NCI-H748 treated with DMSO at 0.1 percent for 48 hours (cell line): ENCODE data around the gene TREM1.
"Not testable (repeated sequence)": the region's sequence is repeated elsewhere in the genome, so short reads cannot be mapped to it uniquely, and the experiment has no call there.

Experiments
- DNase-seq: peaks from one replicate; lab custom pipeline; 2025; lab: John Stamatoyannopoulos, UW

The TREM1 gene

DNA sequence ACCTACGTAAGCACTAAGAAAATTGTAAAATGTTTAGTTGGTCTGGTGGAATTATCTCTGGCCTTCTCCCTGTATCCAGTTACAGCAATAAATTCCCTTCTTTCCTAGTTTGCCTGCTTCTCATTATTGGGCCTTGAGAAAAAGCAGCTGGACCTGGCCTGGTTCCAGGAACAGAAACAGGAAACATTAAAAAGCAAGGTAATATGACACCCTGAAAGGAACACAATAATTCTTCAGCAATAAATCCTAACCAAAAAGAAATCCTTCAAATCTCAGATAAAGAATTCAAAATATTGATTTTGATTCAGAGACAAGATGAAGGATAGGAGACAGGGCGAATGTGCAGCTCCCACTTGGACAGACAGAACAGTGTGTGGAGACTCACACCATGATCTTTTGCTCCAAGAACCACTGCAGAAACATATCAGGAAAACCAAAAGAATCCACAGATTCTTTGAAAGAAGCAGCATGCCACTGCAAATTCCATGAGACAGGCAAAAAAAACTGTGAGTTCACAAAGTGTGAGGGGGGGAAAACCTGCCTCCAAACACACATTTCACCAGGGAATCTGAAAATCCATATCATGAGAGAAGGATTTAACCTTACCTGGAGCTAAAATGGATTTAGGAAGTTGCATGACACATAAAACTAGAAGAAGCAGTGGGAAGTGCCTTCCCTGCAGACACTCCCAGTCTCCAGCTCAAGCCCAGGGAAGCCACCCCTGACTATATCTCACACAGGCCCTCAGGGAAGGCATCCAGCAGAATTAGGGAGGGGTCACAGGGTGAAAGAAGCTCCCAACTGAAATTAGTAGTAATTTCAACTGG lies 28.9 kb downstream of the TREM1 start:
- DNase-seq = peak; percentile 56

DNA sequence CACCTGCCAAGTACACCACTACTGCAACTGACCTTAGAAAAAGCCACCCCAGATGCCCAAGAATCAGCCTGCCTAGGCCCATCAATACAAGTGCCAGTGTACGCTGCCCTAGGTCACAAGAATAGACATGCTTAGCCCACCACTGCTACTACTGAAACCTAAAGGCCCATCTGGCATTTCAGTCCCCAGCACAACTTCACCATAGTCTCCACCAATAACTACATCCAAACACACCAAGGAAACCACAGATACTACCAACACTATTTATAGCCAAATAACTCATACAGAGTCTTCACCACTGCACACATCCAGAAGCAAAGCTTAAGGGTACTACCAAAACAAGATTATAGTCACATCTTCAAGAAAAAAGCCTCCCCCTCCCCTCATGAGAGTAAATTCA lies 30.1 kb downstream of the TREM1 start:
- no peak for DNase-seq

DNA sequence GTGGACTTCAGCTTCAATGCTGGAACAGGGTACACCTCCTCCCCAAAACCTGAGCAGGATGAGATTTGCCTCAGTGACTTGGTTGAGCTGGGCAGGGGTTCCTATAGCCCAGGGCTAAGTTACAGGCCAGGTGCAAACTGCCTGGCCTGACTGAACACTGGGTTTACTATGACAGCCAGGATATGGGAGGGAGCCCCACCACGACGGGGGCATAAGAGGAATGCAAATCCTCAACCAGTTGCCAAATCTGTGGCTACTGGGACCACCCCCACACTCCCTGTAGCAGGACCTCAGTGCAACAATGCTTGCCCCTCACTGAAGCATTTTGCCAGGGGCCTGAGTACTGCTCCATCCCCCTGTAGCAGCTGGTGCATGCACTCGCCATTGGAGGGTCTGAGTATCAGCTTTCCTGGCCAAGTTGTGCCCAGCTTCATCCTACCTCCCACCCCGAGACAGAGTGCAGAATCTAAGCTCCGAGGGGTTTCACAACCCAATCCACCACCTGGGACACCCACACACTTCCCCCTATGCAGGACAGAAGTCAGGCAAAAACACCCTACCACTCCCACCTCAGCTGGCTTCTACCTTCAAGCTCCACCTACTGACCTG lies 30.7 kb downstream of the TREM1 start:
- DNase-seq = no peak

DNA sequence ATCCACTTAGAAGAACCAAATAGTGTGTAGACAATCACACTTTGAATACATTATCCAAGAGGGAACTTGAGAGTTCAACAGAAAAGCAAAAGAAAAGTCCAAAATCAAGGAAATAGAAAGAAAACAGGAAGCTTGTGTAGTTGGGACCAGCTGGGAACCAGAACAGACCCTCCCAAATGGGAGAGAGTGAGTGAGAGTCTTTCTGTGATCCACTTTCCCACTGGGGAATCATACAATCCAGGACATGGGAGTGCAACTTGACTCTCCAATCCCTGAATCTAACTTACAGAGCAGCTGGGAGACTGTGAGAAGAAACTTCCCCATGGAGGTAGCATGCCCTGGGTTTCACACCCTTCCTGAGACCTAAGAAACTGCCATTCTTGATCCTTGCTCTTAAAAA lies 31.4 kb downstream of the TREM1 start:
- no peak for DNase-seq

DNA sequence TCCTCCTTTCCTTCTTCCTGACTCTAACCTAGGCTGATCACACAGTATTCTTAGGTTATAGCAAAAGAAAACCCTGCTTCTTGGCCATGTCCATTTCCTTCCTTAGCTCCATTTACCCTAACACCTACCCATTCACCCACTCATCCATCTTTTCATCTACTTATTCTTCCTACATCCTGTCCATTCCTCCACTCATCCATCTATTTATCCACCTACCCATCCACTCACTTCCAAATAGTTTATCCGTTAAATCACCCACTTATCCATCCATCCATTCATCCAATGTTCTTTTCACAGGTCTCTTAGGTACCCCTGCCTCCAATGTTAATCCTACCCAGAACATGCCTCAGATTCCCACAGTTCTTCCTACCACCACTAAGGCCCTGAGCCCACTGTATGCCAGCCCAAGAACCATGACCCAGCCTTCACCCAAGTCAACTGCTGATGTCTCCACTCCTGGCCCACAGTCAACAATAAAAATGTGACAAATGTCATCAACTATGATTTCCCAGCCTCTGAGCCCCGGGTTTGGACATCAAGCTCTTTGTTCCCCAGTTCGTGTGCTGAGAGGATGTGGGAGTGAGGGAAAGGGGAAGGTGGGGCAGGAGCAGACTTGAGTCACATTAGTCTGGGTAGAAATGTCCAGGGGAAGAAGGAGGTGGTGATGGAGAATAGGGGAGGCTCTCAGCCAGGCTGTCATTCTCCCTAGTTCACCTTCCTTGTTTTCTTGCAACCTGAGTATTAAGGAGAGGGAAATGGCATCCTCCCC lies 33.9 kb downstream of the TREM1 start:
- DNase-seq = no peak

DNA sequence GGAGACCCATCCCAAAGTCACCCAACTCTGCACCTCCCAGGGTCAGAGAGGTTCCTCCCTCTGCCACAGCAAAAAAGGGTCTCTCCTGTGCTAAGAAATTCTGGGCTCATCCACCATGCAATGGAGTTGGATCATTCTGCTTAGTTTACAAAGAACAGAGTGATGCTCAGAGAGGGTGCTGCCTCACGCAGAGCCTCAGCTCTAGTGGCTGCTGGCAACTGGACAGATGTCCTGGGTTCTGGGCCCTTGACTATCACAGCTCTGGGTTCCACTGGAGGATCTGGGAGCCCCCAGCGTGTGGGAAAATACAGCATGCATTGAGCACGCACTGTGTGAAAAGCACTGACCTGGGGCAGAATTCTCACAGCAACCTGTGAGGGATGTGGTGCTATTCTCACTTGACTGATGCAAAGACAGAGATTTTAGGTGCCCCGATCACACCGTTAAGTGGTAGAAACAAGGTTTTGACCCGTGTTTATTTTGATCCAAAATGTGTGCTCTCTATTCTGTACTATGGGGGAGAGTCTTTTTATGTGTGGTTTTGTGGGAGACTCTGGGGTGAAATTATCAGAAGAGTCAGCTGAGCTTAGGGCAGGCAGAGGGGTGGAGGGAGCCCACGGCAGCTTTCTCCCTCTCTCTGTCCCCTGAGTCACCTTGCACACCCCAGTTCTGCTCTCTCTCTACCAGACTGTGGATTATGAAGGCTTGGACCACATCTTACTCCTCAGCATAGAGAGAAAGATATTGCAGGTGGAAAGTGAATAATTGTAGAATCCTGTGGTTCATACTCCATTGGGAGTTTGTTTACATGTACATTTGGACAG lies 38.4 kb downstream of the TREM1 start:
- DNase-seq = no peak

DNA sequence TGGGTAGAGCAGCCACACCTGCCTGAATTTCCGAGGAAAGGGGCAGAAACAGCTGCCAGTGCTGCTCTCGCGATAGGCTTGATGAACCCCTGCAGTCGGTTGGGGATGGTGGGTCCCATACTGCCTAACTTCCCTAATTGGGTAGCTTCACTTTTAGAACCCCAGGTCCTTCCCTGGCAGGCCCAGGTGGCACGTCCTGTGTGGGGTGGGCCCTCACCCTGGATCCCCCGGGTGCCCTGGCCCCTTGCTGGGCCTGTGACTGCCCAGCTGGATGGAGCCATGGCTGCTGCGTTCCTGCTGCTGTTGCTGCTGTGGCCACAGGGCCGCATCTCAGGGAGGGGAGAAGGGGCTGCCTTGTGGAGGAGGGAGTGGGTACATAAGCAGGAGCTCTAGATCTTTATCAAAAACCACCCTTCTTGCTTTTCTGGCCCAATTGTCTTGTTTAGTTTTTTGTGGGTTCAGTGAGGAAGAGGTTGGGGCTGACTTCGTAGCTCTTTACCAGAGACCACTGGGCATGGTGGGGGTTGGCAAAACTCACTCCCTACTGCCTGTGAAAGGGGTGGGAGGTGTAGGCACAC lies 39.1 kb downstream of the TREM1 start:
- no peak for DNase-seq

DNA sequence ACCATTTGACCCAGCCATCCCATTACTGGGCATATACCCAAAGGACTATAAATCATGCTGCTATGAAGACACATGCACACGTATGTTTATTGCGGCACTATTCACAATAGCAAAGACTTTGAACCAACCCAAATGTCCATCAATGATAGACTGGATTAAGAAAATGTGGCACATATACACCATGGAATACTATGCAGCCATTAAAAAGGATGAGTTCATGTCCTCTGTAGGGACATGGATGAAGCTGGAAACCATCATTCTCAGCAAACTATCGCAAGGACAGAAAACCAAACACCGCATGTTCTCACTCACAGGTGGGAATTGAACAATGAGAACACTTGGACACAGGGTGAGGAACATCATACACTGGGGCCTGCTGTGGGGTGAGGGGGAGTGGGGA lies 40.0 kb downstream of the TREM1 start:
- DNase-seq = not testable (repeated sequence)

DNA sequence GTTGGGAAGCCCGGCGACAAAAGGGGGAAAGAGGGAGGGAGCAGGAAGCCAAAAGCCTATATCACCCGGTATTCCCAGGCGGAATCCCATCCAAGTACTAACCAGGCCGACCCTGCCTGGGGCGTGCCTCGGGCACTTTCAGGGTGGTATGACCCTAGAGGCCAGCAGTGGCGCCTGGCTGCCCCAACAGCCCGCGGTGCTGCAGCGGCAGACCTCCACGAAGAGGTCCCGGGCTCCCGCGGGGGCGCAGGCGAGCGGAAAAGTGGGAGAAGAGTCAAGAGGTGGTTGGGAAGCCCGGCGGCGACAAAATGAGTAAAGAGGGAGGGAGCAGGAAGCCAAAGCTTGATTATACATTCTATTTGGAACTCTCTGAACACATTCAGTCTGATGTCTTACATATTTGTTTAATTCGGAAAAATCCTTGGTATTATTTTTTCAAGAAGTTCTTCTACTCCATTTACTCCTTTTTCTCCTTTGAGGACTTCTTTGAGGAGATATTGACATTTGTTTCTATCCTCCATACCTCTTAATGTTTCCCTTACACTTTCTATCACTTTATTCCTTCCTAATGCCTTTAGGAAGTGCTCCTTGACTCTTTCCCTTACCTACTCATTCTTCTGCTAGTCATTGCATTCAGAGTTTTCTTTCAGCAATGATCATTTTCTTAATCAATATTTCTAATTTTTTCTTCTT lies 46.9 kb downstream of the TREM1 start:
- DNase-seq = no peak

DNA sequence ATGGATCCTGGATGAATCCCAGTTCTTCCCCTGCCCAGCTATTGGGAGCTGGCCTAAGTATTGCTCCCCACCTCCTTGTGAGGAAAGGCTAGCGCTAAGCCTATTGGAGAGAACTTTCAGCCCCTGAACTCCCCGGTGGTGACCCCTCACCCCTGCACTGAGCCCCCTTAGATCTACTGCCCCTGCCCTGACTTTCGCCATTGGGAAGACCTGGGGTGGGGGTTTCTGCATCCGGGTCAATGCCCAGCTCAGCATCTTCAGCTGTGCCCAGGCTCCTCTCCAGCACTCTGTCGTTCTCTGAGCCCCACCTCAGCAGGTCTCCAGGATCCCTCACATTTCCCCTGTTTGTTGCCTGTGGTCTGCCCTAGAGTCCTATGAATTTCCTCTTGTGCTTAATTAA lies 49.4 kb downstream of the TREM1 start:
- no peak for DNase-seq

DNA sequence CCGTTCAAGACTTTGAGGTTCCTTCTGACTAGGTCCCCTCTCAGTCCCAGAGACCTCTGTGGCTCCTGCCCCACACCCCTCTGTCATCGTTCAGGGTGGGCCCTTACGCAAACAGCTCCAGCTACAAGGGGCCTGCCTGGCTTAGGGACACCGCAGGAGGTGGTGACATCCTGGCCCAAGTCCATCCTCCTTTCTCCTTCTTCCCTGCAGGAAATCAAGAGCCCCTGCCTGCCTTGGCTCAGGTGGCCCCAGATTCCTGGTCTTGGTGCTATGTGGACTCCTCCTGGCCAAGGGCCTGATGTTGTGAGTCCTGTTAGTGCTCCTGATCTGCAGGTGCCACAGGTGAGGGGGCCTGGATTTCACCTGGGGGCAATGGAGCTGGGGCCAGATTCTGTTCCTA lies 50.2 kb downstream of the TREM1 start:
- no peak for DNase-seq

DNA sequence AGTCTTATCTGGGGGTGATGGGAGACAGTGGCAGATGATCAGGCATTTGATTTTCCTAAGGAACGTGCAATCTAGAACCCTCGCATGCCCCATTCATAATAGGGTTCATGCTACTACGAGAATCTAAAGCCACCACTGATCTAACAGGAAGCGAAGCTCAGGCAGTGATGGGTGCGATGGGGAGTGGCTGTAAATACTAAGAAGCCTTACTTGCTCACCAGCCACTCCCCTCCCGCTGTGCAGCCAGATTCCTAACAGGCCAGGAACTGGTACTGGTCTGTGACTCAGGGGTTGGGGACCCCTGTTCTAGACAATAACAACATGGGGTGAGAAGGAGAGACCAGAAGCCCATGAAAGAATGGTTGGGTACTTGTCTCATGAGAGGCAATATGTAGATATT lies 53.8 kb downstream of the TREM1 start:
- DNase-seq = no peak

DNA sequence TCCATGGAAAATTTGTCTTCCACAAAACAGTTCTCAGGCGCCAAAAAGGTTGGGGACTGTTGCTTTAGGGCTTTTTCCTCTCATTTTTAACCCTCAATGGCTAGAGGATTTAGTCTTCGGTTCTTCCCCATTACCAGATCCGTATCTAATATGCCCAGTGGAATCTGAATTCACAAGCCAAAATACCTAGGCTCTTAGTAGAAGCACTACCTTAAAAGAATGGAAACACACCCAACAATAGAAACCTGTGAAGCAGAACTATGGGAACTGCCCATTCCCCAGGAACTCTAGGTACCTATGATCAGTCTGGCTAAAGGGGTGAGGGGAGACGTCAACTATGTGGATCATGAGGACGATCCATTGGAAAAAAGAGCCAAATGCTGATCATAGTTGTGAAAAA lies 55.2 kb downstream of the TREM1 start:
- no peak for DNase-seq

DNA sequence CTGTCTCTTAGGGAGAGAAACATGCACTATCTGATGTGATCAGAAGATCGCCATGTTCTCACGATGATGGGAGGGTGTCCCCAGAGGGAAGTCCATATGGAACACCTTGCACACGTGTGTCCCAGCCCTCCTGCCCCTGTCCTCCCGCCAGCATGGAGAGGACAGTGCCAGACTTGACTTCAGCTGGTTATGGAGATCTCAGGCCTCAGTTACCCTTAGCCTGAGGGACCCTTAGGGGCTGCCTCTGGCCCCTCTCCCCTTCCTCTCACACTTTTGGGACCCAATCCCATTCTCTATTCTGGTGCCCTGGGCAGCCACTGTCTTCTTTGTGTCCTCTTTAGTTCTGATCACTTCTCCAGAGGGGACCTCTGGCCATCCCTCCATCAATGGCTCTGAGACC lies 56.8 kb downstream of the TREM1 start:
- no peak for DNase-seq

DNA sequence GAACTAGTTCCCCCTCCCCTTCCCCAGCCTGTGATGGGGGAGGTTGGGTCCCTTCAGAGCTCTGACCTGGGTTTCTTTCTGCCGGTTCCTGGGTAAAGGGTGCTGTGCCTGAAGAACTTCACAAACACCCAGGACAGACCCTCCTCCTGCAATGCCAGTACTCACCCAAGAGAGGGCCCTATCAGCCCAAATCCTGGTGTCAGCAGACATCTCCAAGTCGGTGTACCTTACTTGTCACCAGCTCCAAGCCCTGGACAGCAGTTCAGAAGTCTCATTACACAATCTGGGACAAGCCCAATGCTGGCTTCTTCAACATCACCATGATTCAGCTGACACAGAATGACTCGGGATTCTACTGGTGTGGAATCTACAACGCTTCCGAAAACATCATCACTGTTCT lies 57.9 kb downstream of the TREM1 start:
- no peak for DNase-seq

DNA sequence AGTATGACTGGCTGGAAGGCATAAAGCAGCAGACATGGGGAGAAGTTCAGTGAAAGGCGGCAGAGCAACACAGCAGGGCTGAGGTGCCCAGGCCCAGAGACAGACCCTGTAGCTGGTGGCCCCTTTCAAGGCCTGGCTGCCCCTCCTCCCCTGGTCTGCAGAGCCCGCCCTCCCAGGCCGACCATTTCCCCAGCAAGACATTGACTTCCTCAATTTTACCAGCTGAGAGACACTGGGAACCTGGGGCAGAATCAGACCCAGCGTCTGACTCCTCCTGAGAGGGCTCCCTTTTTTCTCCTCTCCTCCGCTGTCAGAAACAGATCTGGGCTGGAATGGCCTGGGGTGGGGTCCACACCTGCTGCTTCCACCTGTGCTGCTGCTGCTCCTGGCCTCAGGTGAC lies 58.4 kb downstream of the TREM1 start, which contains the start of gene TREML4:
Gene TREML4 (plus strand): TSS at position 254 of the 400 bp plus-strand sequence. CDS start 79 bp downstream, at position 333.
- DNase-seq = no peak

DNA sequence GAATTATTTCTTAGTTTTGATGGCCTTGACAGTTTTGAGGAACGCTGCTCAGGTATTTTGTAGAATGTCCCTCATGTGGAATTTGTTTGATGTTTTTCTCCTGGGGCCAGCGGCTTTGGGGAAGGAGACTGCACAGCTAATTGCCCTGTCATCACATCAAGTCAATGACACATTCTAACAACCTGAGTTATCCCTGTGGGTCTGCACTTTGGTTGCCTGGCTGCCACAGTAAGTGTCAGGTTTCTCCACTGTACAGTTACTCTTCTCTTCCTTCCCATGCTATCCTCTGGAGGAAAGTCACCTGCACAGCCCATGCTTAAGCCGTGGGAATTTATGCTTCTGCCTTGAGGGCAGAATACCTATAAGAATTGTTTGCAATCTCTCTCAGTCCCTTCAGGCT lies 59.7 kb downstream of the TREM1 start:
- no peak for DNase-seq

DNA sequence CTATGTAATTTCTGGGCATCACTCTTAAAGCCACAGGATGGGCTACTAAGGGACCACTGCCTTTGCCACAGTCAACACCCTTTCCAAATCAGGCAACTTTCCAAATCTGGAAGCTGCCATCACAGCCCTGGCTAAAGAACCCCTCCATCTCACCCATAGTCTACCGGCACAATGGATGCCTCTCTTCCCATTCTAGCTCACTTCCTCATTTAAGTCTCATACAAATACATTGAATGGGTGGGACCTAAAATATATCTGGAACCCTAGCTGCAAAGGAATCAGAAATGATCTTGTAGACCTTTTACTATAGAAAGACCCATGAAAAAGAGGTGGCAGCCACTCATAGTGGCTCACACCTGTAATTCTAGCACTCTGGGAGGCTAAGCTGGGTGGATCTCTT lies 61.7 kb downstream of the TREM1 start:
- DNase-seq = no peak
